HepG2 (cell line): Measurements from ENCODE around the gene CAPN14. TPM values are rescaled to one million over a fixed set of nuclear protein-coding genes. Genes with fewer than 3 reads are reported as not detected.

Experiments used
- ATAC-seq: fragments of 200-7000 bp; cut with Tn5 transposase; 3 replicates; pipeline ENCODE4 v1.9.1; 2020; ENCODE audit warnings: mild to moderate bottlenecking, moderate library complexity
- BruUV-seq: library from RNA; stranded (reverse); fragments of 400-500 nt; replicated peaks from 2 replicates; lab custom pipeline; 2021; lab: Mats Ljungman, UMichigan
- CTCF ChIA-PET: fragments of 300-600 bp; formaldehyde crosslinking; extraction: SDS; loops from one replicate; lab custom pipeline; 2021; ENCODE audit warnings: low total read pairs, inconsistent platforms, low intra/inter-chr PET ratio; lab: Yijun Ruan, JAX
- POLR2A ChIA-PET: fragments of 350-600 bp; sonication (Branson Sonifier 250); formaldehyde crosslinking; loops from one replicate; lab custom pipeline; 2020; ENCODE audit warnings: antibody characterized with exemption, inconsistent platforms; lab: Yijun Ruan, JAX
- DNase-seq: peaks from one replicate; pipeline ENCODE4 v3.0.0-alpha.2; 2015; ENCODE audit warnings: low spot score
- FAIRE-seq: peaks from 3 replicates; lab custom pipeline; 2011; peaks lifted over from hg19 to GRCh38; lab: Jason Lieb, UNC
- H2AFZ ChIP-seq: one replicate; pipeline ENCODE4 v1.6.1; 2011; ENCODE audit warnings: low read length, inconsistent platforms
- H3K27ac ChIP-seq: fragments of 300-600 bp; 3 replicates; pipeline ENCODE4 v1.8.0; 2011; ENCODE audit warnings: mixed run types, mild to moderate bottlenecking, mixed read lengths, low read length, inconsistent platforms; ENCODE audit not compliant: insufficient read depth; ENCODE audit errors: extremely low read length
- H3K27me3 ChIP-seq, 2 experiments: fragments of 200-600 bp in 1 of 2; 2 replicates in 1 of 2; 3 replicates in 1 of 2; pipeline versions ENCODE4 v1.6.0 to v1.8.0; 2011; ENCODE audit warnings: low read length in 2 of 2, mild to moderate bottlenecking in 2 of 2, moderate library complexity in 2 of 2, inconsistent platforms in 1 of 2; ENCODE audit not compliant: insufficient read depth in 2 of 2, control insufficient read depth in 1 of 2
- H3K36me3 ChIP-seq, 2 experiments: fragments of 200-600 bp in 1 of 2; replicated peaks in 1 of 2; 2 replicates in 1 of 2; 3 replicates in 1 of 2; pipeline versions ENCODE4 v1.5.1 to v1.8.0; 2011; ENCODE audit warnings: low read length in 2 of 2, inconsistent platforms in 1 of 2; ENCODE audit not compliant: insufficient read depth in 2 of 2, control insufficient read depth in 1 of 2
- H3K4me1 ChIP-seq: 2 replicates; pipeline ENCODE4 v1.5.1; 2012; ENCODE audit warnings: low read length, inconsistent platforms; ENCODE audit not compliant: insufficient read depth
- H3K4me2 ChIP-seq: 2 replicates; pipeline ENCODE4 v1.6.0; 2011; ENCODE audit warnings: low read depth, low read length, inconsistent platforms
- H3K4me3 ChIP-seq, 3 experiments: fragments of 200-600 bp in 1 of 3; sonication (generic), shearing (Covaris generic) in 1 of 3; replicated peaks in 1 of 3; 2 replicates each; pipeline ENCODE4 v1.5.1; 2011 to 2016; ENCODE audit warnings: low read length in 3 of 3, inconsistent platforms in 2 of 3, low read depth in 2 of 3, mild to moderate bottlenecking in 2 of 3, control low read depth in 1 of 3, mixed read lengths in 1 of 3; ENCODE audit not compliant: insufficient read depth in 1 of 3
- H3K79me2 ChIP-seq: one replicate; pipeline ENCODE4 v1.6.1; 2011; ENCODE audit warnings: low read length, inconsistent platforms; ENCODE audit not compliant: insufficient read depth
- H3K9ac ChIP-seq: 2 replicates; pipeline ENCODE4 v1.6.0; 2011; ENCODE audit warnings: mild to moderate bottlenecking, low read depth, low read length, inconsistent platforms; ENCODE audit not compliant: insufficient read depth
- H3K9me3 ChIP-seq: 2 replicates; pipeline ENCODE4 v1.5.1; 2012; ENCODE audit warnings: mild to moderate bottlenecking, low read length
- H4K20me1 ChIP-seq: 2 replicates; pipeline ENCODE4 v1.6.0; 2011; ENCODE audit warnings: inconsistent platforms, mild to moderate bottlenecking, low read length, moderate library complexity; ENCODE audit not compliant: insufficient read depth
- TOE1 ChIP-seq: sonication (generic); formaldehyde crosslinking; IDR thresholded peaks from 2 replicates; pipeline ENCODE4 v1.4.0; 2020; ENCODE audit warnings: mild to moderate bottlenecking, missing genetic modification reagents
- WGBS: methylation state at CpG from one replicate; pipeline ENCODE4 v1.1.6; 2017; ENCODE audit warnings: low lambda C conversion rate; 5-methylcytosine and 5-hydroxymethylcytosine counted together
- in situ Hi-C: cut with HindIII; loops from 2 replicates; pipeline ENCODE4 v1.10.0; 2017; ENCODE audit warnings: low pct_unique_long_range_greater_than_20kb; ENCODE audit not compliant: extremely low pct_ligation_motif_present
- intact Hi-C: fragments of 100-400 bp; cut with micrococcal nuclease; formaldehyde crosslinking; loops from one replicate; pipeline ENCODE4 v1.10.0; 2022; ENCODE audit not compliant: unreplicated experiment
- polyA plus RNA-seq, 8 experiments: library from polyadenylated mRNA; depleted of rRNA in 3 of 8; stranded (reverse) in 7 of 8; unstranded in 1 of 8; fragments of >200 nt; fragmentation: Illumina TruSeq in 4 of 8; extraction: Trizol in 4 of 8; gene quantifications; 2 replicates each; pipeline versions ENCODE4 v1.2.1 to v1.2.3, GENCODE V29; 2011 to 2016; ENCODE audit warnings: low read depth in 4 of 8, missing spikeins in 1 of 8, mixed read lengths in 1 of 8; ENCODE audit not compliant: insufficient read depth in 1 of 8
- total RNA-seq, 5 experiments: library from RNA; depleted of rRNA; stranded (reverse); fragments of >200 nt; fragmentation: Illumina TruSeq; extraction: Trizol; gene quantifications; 2 replicates each; pipeline ENCODE4 v1.2.3, GENCODE V29; 2016; ENCODE audit warnings: low read depth in 1 of 5
- TF ChIP-seq, protein P1 (sequence below): IDR thresholded peaks from 2 replicates; pipeline ENCODE4 v1.6.1; 2012; ENCODE audit warnings: low read length, improper control_type of control experiment
- TF ChIP-seq, protein P2 (sequence below): sonication (generic); formaldehyde crosslinking; IDR thresholded peaks from 2 replicates; pipeline ENCODE4 v1.4.0; 2020; ENCODE audit warnings: missing genetic modification reagents
- TF ChIP-seq, protein P3 (sequence below): sonication (generic); formaldehyde crosslinking; IDR thresholded peaks from 2 replicates; pipeline ENCODE4 v1.4.0; 2020; ENCODE audit warnings: missing genetic modification reagents, borderline replicate concordance
- TF ChIP-seq, protein P4 (sequence below): sonication (generic); formaldehyde crosslinking; IDR thresholded peaks from 2 replicates; pipeline ENCODE4 v1.8.0; 2022; ENCODE audit warnings: low read depth, missing genetic modification reagents

The CAPN14 gene
- total and polyA plus RNA-seq, 2 of the 13 experiments (the other 11 are each of a cell fraction or from before 2014, with no cell fraction given): not detected

DNA sequence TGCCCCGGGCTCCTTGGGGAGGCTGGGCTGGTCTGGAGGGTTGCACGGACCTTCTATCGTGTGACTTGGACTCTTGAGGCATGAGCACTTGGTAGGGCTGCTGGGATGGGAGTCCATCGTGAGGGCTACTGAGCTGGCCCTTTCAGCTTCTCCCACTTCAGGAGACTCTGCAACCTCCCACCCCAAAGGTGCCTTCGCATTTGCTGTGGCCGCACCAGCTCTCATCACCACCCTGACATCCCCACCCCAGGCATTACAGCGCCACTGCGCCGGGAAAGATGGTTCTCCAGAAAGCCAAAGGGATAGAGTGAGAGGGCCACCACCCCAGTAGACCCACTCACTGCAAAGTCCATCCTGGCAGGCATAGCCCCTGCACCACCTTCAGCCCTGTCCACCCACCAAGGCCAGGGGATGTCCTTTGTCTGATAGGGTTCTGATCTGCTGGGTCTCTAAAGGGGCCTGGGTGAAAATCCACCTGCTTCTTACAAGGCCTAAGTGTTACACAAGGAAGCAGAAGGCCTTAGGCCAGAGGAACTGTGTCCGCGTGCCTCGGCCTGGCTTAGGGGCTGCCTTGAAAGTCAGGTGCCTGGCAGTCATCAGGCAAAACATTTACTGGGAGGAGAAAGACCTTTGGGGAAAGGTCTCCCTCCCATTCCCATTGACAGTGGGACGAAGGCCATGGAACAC lies 21.7 kb upstream of the CAPN14 start:
- BruUV-seq: no TSS peak
- ChIA-PET POLR2A (no interaction called here), CTCF (no interaction called here)
- intact Hi-C loops (no loop called here), in situ Hi-C loops (no loop called here)
- ATAC-seq: no peak
- Histone ChIP-seq H3K9ac (no peak overlapping the region), H3K27me3 (peaks cover 0 to 19% of the 10 kb centered on the region in 2 experiments; a peak in 3 of 5 replicates), H3K4me1 (no peaks in the 10 kb centered on the region), H3K36me3 (no peaks in the 10 kb centered on the region), H2AFZ (no peak overlapping the region), H3K4me3 (no peak overlapping the region), H3K27ac (no peak overlapping the region), H3K4me2 (no peak overlapping the region), H3K79me2 (no peaks in the 10 kb centered on the region), H3K9me3 (no peaks in the 10 kb centered on the region), H4K20me1 (no peaks in the 10 kb centered on the region)
- WGBS: 59% methylated on average over 10 of the region's 13 CpGs
- FAIRE-seq: no peak
- DNase-seq: no peak
- TF ChIP-seq, protein P1, sequence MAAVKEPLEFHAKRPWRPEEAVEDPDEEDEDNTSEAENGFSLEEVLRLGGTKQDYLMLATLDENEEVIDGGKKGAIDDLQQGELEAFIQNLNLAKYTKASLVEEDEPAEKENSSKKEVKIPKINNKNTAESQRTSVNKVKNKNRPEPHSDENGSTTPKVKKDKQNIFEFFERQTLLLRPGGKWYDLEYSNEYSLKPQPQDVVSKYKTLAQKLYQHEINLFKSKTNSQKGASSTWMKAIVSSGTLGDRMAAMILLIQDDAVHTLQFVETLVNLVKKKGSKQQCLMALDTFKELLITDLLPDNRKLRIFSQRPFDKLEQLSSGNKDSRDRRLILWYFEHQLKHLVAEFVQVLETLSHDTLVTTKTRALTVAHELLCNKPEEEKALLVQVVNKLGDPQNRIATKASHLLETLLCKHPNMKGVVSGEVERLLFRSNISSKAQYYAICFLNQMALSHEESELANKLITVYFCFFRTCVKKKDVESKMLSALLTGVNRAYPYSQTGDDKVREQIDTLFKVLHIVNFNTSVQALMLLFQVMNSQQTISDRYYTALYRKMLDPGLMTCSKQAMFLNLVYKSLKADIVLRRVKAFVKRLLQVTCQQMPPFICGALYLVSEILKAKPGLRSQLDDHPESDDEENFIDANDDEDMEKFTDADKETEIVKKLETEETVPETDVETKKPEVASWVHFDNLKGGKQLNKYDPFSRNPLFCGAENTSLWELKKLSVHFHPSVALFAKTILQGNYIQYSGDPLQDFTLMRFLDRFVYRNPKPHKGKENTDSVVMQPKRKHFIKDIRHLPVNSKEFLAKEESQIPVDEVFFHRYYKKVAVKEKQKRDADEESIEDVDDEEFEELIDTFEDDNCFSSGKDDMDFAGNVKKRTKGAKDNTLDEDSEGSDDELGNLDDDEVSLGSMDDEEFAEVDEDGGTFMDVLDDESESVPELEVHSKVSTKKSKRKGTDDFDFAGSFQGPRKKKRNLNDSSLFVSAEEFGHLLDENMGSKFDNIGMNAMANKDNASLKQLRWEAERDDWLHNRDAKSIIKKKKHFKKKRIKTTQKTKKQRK: no peak
- TF ChIP-seq TOE1 (CRISPR knock-in tag): no peak
- TF ChIP-seq, protein P2, sequence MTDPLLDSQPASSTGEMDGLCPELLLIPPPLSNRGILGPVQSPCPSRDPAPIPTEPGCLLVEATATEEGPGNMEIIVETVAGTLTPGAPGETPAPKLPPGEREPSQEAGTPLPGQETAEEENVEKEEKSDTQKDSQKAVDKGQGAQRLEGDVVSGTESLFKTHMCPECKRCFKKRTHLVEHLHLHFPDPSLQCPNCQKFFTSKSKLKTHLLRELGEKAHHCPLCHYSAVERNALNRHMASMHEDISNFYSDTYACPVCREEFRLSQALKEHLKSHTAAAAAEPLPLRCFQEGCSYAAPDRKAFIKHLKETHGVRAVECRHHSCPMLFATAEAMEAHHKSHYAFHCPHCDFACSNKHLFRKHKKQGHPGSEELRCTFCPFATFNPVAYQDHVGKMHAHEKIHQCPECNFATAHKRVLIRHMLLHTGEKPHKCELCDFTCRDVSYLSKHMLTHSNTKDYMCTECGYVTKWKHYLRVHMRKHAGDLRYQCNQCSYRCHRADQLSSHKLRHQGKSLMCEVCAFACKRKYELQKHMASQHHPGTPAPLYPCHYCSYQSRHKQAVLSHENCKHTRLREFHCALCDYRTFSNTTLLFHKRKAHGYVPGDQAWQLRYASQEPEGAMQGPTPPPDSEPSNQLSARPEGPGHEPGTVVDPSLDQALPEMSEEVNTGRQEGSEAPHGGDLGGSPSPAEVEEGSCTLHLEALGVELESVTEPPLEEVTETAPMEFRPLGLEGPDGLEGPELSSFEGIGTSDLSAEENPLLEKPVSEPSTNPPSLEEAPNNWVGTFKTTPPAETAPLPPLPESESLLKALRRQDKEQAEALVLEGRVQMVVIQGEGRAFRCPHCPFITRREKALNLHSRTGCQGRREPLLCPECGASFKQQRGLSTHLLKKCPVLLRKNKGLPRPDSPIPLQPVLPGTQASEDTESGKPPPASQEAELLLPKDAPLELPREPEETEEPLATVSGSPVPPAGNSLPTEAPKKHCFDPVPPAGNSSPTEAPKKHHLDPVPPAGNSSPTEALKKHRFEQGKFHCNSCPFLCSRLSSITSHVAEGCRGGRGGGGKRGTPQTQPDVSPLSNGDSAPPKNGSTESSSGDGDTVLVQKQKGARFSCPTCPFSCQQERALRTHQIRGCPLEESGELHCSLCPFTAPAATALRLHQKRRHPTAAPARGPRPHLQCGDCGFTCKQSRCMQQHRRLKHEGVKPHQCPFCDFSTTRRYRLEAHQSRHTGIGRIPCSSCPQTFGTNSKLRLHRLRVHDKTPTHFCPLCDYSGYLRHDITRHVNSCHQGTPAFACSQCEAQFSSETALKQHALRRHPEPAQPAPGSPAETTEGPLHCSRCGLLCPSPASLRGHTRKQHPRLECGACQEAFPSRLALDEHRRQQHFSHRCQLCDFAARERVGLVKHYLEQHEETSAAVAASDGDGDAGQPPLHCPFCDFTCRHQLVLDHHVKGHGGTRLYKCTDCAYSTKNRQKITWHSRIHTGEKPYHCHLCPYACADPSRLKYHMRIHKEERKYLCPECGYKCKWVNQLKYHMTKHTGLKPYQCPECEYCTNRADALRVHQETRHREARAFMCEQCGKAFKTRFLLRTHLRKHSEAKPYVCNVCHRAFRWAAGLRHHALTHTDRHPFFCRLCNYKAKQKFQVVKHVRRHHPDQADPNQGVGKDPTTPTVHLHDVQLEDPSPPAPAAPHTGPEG (CRISPR knock-in tag): no peak
- TF ChIP-seq, protein P3, sequence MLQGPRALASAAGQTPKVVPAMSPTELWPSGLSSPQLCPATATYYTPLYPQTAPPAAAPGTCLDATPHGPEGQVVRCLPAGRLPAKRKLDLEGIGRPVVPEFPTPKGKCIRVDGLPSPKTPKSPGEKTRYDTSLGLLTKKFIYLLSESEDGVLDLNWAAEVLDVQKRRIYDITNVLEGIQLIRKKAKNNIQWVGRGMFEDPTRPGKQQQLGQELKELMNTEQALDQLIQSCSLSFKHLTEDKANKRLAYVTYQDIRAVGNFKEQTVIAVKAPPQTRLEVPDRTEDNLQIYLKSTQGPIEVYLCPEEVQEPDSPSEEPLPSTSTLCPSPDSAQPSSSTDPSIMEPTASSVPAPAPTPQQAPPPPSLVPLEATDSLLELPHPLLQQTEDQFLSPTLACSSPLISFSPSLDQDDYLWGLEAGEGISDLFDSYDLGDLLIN: no peak
- TF ChIP-seq, protein P4, sequence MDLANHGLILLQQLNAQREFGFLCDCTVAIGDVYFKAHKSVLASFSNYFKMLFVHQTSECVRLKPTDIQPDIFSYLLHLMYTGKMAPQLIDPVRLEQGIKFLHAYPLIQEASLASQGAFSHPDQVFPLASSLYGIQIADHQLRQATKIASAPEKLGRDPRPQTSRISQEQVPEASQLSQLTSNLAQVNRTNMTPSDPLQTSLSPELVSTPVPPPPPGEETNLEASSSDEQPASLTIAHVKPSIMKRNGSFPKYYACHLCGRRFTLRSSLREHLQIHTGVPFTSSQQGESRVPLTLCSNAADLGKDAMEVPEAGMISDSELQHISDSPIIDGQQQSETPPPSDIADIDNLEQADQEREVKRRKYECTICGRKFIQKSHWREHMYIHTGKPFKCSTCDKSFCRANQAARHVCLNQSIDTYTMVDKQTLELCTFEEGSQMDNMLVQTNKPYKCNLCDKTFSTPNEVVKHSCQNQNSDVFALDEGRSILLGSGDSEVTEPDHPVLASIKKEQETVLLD (CRISPR knock-in tag): no peak
